ENCODE results near the gene NYAP2. TPM values are rescaled to one million over a fixed set of nuclear protein-coding genes. Genes with fewer than 3 reads are reported as not detected.

The NYAP2 gene
- total RNA-seq, 4 donors from 2014 or later: 0.14 TPM; not detected in 3

DNA sequence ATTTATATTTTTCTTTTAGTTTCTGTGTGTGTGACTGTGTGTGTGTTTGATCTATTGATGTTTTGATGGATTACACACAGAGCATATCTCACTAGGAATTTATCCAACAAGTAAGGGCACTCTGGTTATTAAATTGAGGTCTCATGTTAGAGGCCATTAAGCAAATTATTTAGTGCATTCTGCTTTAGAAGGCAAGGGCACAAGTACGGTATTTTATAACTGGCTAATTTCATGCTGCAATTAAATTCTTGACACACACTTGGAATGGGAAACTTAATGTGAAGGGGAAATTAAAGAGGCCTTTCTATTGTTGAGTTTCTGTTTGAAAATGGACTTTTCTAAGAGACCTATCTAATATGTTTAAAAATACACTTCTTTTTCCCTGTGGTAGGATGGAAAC, 25.8 kb downstream of the NYAP2 start:
- Histone ChIP-seq H3K9me3 (no peaks in the 10 kb centered on the region), H3K27ac (no peak overlapping the region), H3K4me3 (no peak overlapping the region), H3K36me3 (no peaks in the 10 kb centered on the region), H3K4me1 (no peaks in the 10 kb centered on the region), H3K27me3 (no peaks in the 10 kb centered on the region)
- TF ChIP-seq, protein P1, sequence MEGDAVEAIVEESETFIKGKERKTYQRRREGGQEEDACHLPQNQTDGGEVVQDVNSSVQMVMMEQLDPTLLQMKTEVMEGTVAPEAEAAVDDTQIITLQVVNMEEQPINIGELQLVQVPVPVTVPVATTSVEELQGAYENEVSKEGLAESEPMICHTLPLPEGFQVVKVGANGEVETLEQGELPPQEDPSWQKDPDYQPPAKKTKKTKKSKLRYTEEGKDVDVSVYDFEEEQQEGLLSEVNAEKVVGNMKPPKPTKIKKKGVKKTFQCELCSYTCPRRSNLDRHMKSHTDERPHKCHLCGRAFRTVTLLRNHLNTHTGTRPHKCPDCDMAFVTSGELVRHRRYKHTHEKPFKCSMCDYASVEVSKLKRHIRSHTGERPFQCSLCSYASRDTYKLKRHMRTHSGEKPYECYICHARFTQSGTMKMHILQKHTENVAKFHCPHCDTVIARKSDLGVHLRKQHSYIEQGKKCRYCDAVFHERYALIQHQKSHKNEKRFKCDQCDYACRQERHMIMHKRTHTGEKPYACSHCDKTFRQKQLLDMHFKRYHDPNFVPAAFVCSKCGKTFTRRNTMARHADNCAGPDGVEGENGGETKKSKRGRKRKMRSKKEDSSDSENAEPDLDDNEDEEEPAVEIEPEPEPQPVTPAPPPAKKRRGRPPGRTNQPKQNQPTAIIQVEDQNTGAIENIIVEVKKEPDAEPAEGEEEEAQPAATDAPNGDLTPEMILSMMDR (IDR thresholded peaks at IDR 0.05): no peak
- TF ChIP-seq POLR2AphosphoS5 (IDR thresholded peaks at IDR 0.05) (no peak), POLR2A (IDR thresholded peaks at IDR 0.05) (no peak), EP300 (IDR thresholded peaks at IDR 0.05; ENCODE audit: low read depth) (no peak)
- 47 to 60% methylated on average over 1 of the region's 1 CpG for WGBS, 2 donors (ENCODE audit: low coverage in 1 of 2)
- in situ Hi-C loops (cut with MboI; ENCODE audit: low pct_ligation_motif_present in 1 of 4, low pct_unique_long_range_greater_than_20kb in 1 of 4, low sequenced_read_pairs in 3 of 4): no loop called here
- DNase-seq: no peak
- intact Hi-C loops (cut with DNase I; ENCODE audit: low total_unique reads): no loop called here

DNA sequence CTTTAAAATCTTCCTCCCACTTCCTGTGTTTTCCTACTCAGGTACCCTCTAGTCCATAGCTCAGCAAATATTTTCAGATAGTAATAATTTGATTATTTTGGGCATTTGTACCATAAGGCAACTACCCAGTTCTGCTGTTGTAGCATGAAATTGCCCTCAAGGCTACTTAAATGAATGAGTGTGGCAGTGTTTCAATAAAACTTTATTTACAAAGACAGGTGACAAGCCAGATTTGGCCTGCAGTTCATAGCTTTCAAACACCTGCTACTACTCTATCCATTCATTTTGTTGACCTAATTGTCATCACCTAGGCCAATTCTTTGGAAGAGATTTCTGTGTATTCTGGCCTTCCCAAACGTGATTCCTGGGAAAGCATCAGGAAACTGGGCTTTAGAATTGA, 28.9 kb downstream of the NYAP2 start:
- H3K27ac ChIP-seq: no peak overlapping the region
- no peak for DNase-seq
- no peak overlapping the region for H3K4me3 ChIP-seq
- TF ChIP-seq POLR2A (IDR thresholded peaks at IDR 0.05) (no peak), EP300 (IDR thresholded peaks at IDR 0.05; ENCODE audit: low read depth) (no peak), POLR2AphosphoS5 (IDR thresholded peaks at IDR 0.05) (no peak)
- TF ChIP-seq, protein P1 (IDR thresholded peaks at IDR 0.05): no peak
- no peaks in the 10 kb centered on the region for H3K36me3 ChIP-seq
- no peaks in the 10 kb centered on the region for H3K9me3 ChIP-seq
- no peaks in the 10 kb centered on the region for H3K27me3 ChIP-seq
- WGBS, 2 donors (ENCODE audit: low coverage in 1 of 2): 7 to 25% methylated on average over 1 of the region's 1 CpG
- intact Hi-C loops (cut with DNase I; ENCODE audit: low total_unique reads): no loop called here
- H3K4me1 ChIP-seq: no peaks in the 10 kb centered on the region
- in situ Hi-C loops (cut with MboI; ENCODE audit: low pct_ligation_motif_present in 1 of 4, low pct_unique_long_range_greater_than_20kb in 1 of 4, low sequenced_read_pairs in 3 of 4): no loop called here

DNA sequence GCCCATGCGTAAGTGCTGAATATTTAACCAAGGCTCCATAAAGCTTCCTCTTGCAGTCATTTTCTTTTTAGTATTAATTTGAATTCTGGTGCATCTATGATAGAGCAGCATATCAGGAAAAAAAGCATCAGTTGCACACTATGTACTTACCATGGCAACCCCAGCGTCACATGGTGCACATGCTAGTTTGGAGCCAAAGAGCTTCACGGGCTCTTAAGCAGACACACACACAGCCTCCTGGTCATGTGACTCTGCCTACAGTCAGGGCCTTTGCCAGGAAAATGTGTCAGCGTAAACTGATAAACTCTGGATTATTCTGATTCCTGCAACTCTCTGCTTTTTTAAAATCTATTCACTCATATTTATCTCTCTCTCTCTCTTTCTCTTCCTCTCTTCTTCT, 30.2 kb downstream of the NYAP2 start:
- in situ Hi-C loops (cut with MboI; ENCODE audit: low pct_ligation_motif_present in 1 of 4, low pct_unique_long_range_greater_than_20kb in 1 of 4, low sequenced_read_pairs in 3 of 4): no loop called here
- Histone ChIP-seq H3K4me1 (no peaks in the 10 kb centered on the region), H3K36me3 (no peaks in the 10 kb centered on the region), H3K27me3 (no peaks in the 10 kb centered on the region), H3K9me3 (no peaks in the 10 kb centered on the region), H3K27ac (no peak overlapping the region), H3K4me3 (no peak overlapping the region)
- TF ChIP-seq POLR2AphosphoS5 (IDR thresholded peaks at IDR 0.05): no peak
- TF ChIP-seq, protein P1 (IDR thresholded peaks at IDR 0.05): no peak
- no peak for TF ChIP-seq POLR2A (IDR thresholded peaks at IDR 0.05)
- no peak for TF ChIP-seq EP300 (IDR thresholded peaks at IDR 0.05; ENCODE audit: low read depth)
- intact Hi-C loops (cut with DNase I; ENCODE audit: low total_unique reads): no loop called here
- no peak for DNase-seq
- 50 to 55% methylated on average over 3 to 4 of the region's 4 CpGs for WGBS, 2 donors (ENCODE audit: low coverage in 1 of 2)

DNA sequence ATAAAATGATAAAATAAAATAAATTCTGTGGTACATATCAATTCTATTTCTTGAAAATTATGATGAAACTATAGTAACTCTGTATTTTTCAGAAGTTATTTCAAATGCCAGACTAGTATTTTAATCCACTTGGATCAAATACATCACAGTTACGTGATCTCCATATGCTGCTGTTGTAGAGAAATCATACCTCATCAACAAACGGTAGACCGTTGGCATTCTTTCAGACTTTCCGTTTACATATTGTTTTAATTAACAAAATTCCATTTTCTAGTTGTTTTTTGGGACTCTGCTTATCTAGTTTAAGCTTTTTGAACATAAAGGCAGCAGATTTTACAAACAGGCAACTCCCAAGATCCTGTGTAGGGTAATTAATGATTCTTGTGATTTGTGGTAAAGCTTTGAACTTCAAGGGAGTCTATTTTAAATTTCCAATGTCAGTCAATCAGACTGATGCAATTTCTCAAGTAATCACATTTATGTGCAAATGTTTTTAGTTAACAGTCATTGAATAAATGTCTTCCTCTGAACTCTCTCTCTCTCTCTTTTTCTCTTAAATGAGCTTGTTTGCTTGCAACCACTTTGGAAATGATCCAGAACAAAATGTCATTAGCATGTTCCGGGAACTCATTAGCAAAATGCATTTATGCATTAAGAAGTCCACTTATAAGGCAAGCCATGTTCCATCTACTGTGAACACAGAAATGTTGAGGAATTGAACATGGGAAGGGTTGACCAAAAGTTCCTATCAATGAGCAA, 31.8 kb downstream of the NYAP2 start:
- no peak overlapping the region for H3K4me3 ChIP-seq
- H3K9me3 ChIP-seq: no peaks in the 10 kb centered on the region
- no peaks in the 10 kb centered on the region for H3K27me3 ChIP-seq
- no peaks in the 10 kb centered on the region for H3K36me3 ChIP-seq
- H3K27ac ChIP-seq: no peak overlapping the region
- no peak for DNase-seq
- in situ Hi-C loops (cut with MboI; ENCODE audit: low pct_ligation_motif_present in 1 of 4, low pct_unique_long_range_greater_than_20kb in 1 of 4, low sequenced_read_pairs in 3 of 4): no loop called here
- TF ChIP-seq POLR2AphosphoS5 (IDR thresholded peaks at IDR 0.05) (no peak), EP300 (IDR thresholded peaks at IDR 0.05; ENCODE audit: low read depth) (no peak), POLR2A (IDR thresholded peaks at IDR 0.05) (no peak)
- TF ChIP-seq, protein P1 (IDR thresholded peaks at IDR 0.05): no peak
- WGBS, 2 donors (ENCODE audit: low coverage in 1 of 2): 70 to 72% methylated on average over 5 of the region's 5 CpGs
- H3K4me1 ChIP-seq: no peaks in the 10 kb centered on the region
- intact Hi-C loops (cut with DNase I; ENCODE audit: low total_unique reads): no loop called here

All from transverse colon (tissue), 4 donors.